ENCODE measurements around the gene NPTN. TPM values are rescaled to one million over a fixed set of nuclear protein-coding genes. Genes with fewer than 3 reads are reported as not detected.

NPTN gene
- total RNA-seq, 1 experiment from 2014 or later: 151 TPM

GRCh38 chr15:73585871-73586654, 47.1 kb downstream of the NPTN start:
- POLR2A ChIA-PET: no interaction called here
- ATAC-seq (no peak), DNase-seq (ENCODE audit: low read depth, low spot score) (no peak)
- intact Hi-C loops (cut with micrococcal nuclease; ENCODE audit: unreplicated experiment): no loop called here
- Histone ChIP-seq H3K27me3 (ENCODE audit: control insufficient read depth, insufficient read depth, low read length) (no peaks in the 10 kb centered on the region), H3K4me1 (ENCODE audit: control insufficient read depth, insufficient read depth, low read length) (no peaks in the 10 kb centered on the region), H3K4me3 (ENCODE audit: low read depth in 2 of 2, low read length in 2 of 2) (no peak overlapping the region), H3K27ac (ENCODE audit: low read length) (no peak overlapping the region), H3K9me3 (ENCODE audit: control insufficient read depth, insufficient read depth, low read depth, low read length) (no peaks in the 10 kb centered on the region), H3K36me3 (ENCODE audit: control insufficient read depth, insufficient read depth, low read length) (no peaks in the 10 kb centered on the region; the same call in 1 of the 2 replicates)
- CTCF ChIA-PET: no interaction called here
- BruUV-seq (replicated peaks): no TSS peak
- TF ChIP-seq POLR2AphosphoS5 (IDR thresholded peaks at IDR 0.05; ENCODE audit: low read depth, low read length) (no peak), TCF7L2 (IDR thresholded peaks at IDR 0.05; ENCODE audit: low read depth, low read length) (no peak), REST (IDR thresholded peaks at IDR 0.05; ENCODE audit: insufficient read depth in 1 of 2, low read depth in 2 of 2, low read length in 1 of 2) (no peak), CTCF (IDR thresholded peaks at IDR 0.05) (no peak)
- in situ Hi-C loops (cut with HindIII; ENCODE audit: low pct_unique_long_range_greater_than_20kb, low sequenced_read_pairs): no loop called here

DNA sequence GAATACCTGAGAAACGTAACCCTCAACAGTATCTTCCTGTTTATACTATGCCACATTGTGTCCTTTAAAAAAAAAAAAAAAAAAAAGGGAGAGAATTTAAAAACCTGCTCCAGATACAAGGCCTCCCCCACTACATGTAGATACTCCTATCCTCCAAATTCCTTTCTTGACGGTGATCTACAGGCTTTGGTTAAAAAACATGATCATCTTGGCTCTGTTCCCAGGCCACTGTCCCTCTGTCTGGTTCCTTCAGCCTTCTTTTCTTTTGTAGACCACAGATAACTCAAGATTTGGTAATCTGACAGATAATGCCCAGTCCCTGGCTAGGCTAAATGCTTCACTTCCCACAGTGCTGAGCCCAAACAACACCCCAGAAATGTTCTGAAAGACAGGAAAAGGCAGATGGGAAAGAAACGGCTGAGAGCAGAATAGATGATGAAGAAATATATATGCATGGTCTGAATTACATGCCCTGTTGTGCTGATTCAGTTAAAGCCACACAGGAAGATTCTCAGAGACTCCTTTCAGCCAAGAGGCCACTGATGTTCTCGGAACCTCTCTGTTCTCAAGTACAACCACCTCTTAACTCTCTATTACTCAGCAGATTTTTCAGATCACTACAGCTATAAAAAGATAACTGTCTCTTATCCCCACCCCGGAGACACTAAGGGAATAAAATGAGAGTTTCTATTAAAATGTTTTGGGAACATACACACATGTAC, 48.3 kb downstream of the NPTN start:
- in situ Hi-C loops (cut with HindIII; ENCODE audit: low pct_unique_long_range_greater_than_20kb, low sequenced_read_pairs): no loop called here
- ChIA-PET POLR2A (no interaction called here), CTCF (no interaction called here)
- TF ChIP-seq POLR2AphosphoS5 (IDR thresholded peaks at IDR 0.05; ENCODE audit: low read depth, low read length): no peak
- no peak for TF ChIP-seq SIN3A (IDR thresholded peaks at IDR 0.05; ENCODE audit: borderline replicate concordance, insufficient read depth, low read depth, low read length)
- TF ChIP-seq REST (IDR thresholded peaks at IDR 0.05; ENCODE audit: insufficient read depth in 1 of 2, low read depth in 2 of 2, low read length in 1 of 2): no peak
- no peak for TF ChIP-seq TCF7L2 (IDR thresholded peaks at IDR 0.05; ENCODE audit: low read depth, low read length)
- no peak for TF ChIP-seq CTCF (IDR thresholded peaks at IDR 0.05)
- intact Hi-C loops (cut with micrococcal nuclease; ENCODE audit: unreplicated experiment): no loop called here
- DNase-seq (ENCODE audit: low read depth, low spot score): no peak
- Histone ChIP-seq H3K27ac (ENCODE audit: low read length) (no peak overlapping the region), H3K4me1 (ENCODE audit: control insufficient read depth, insufficient read depth, low read length) (no peaks in the 10 kb centered on the region), H3K9me3 (ENCODE audit: control insufficient read depth, insufficient read depth, low read depth, low read length) (no peaks in the 10 kb centered on the region), H3K4me3 (ENCODE audit: low read depth in 2 of 2, low read length in 2 of 2) (no peak overlapping the region), H3K27me3 (ENCODE audit: control insufficient read depth, insufficient read depth, low read length) (no peaks in the 10 kb centered on the region), H3K36me3 (ENCODE audit: control insufficient read depth, insufficient read depth, low read length) (no peaks in the 10 kb centered on the region; the same call in 1 of the 2 replicates)
- ATAC-seq: no peak
- BruUV-seq (replicated peaks): TSS peak; percentile 23
